Stimulated activated CD4-positive, alpha-beta T cell treated with anti-CD3 and anti-CD28 coated beads, TNF-alpha, amount 100 ng/mL, for 1 hour (primary cell): ENCODE results near the gene SBK1.

Experiments
- DNase-seq, 3 donors: peaks; one replicate each; pipeline ENCODE4 v3.0.0-alpha.2; 2020; ENCODE audit warnings: low read depth in 3 of 3, low spot score in 1 of 3

SBK1 gene

GRCh38 chr16:28304214-28304613 is 11.9 kb downstream of the SBK1 start:
- DNase-seq = no peak

- DNase-seq = no peak
Observed at GRCh38 chr16:28307936-28308335, 15.6 kb downstream of the SBK1 start.

GRCh38 chr16:28308794-28309584 is 16.7 kb downstream of the SBK1 start:
- DNase-seq = no peak

- peak; percentile 62 to 69 (median 64) for DNase-seq
Observed at GRCh38 chr16:28309811-28310311, 17.5 kb downstream of the SBK1 start.

- DNase-seq = no peak
Observed at GRCh38 chr16:28310796-28311195, 18.5 kb downstream of the SBK1 start.

- no peak for DNase-seq
Observed at GRCh38 chr16:28311413-28311812, 19.1 kb downstream of the SBK1 start.

GRCh38 chr16:28311913-28312312 is 19.6 kb downstream of the SBK1 start:
- no peak for DNase-seq

GRCh38 chr16:28312327-28312726 is 20.0 kb downstream of the SBK1 start:
- no peak for DNase-seq

- no peak for DNase-seq
Observed at GRCh38 chr16:28313587-28313986, 21.3 kb downstream of the SBK1 start.

GRCh38 chr16:28316054-28316453 is 23.7 kb downstream of the SBK1 start:
- DNase-seq = no peak

GRCh38 chr16:28317040-28317880 is 24.9 kb downstream of the SBK1 start:
- peak; percentile 27 to 72 (median 51) for DNase-seq

GRCh38 chr16:28318042-28318744 is 25.9 kb downstream of the SBK1 start:
- no peak for DNase-seq

GRCh38 chr16:28319476-28320022 is 27.2 kb downstream of the SBK1 start:
- DNase-seq = no peak

GRCh38 chr16:28320023-28320561 is 27.8 kb downstream of the SBK1 start:
- DNase-seq = no peak

GRCh38 chr16:28320741-28321140 is 28.4 kb downstream of the SBK1 start:
- DNase-seq = no peak

- peak in 1 of 3 donors; percentile 31 for DNase-seq
Observed at GRCh38 chr16:28321700-28322411, 29.5 kb downstream of the SBK1 start.

- no peak for DNase-seq
Observed at GRCh38 chr16:28324235-28324886, 32.0 kb downstream of the SBK1 start.

GRCh38 chr16:28324887-28325279 is 32.6 kb downstream of the SBK1 start:
- no peak for DNase-seq

GRCh38 chr16:28326881-28327610 is 34.7 kb downstream of the SBK1 start:
- DNase-seq = peak in 2 of 3 donors; percentile 31 to 53
